GM12892 (cell line): Measurements from ENCODE around the gene MAN1A1.

Source experiments
- POLR2A ChIP-seq: IDR thresholded peaks from 2 replicates; pipeline ENCODE4 v1.6.1; 2011; ENCODE audit warnings: low read depth, low read length, control low read depth
- POLR2AphosphoS5 ChIP-seq: IDR thresholded peaks from 2 replicates; pipeline ENCODE4 v1.6.1; 2011; ENCODE audit warnings: low read depth, low read length, control low read depth
- TAF1 ChIP-seq: IDR thresholded peaks from 2 replicates; pipeline ENCODE4 v1.6.1; 2011; ENCODE audit warnings: low read depth, mild to moderate bottlenecking, control low read depth, low read length, borderline replicate concordance

DNA sequence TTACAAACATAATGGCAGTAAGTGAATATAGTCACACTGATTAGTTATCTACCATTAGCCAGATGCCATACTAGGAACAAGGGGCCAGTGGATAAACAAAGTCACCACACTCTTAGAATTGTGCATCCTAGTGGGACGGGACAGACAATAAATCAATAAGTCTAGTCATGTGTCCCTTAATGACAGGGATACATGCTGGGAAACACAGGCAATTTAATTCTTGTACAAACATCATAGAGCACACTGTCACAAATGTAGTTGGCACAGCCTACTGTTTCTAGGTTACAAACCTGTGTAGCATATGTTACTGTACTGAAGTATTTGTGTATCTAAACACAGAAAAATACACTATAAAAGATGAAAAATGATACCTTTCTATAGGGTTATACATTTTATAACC, 148.1 kb downstream of the MAN1A1 start:
- TF ChIP-seq POLR2A = no peak
- TF ChIP-seq POLR2AphosphoS5 = no peak
- TF ChIP-seq TAF1 = no peak
